Gastroesophageal sphincter (tissue), 3 donors: ENCODE measurements around the gene SDHB.

Experiments
- CTCF ChIP-seq, 4 experiments: fragments of 200-600 bp in 2 of 4; fragments of 450-650 bp in 2 of 4; sonication (generic) in 1 of 4; IDR thresholded peaks; one replicate each; pipeline ENCODE4 v1.5.1; 2017 to 2019; ENCODE audit warnings: antibody characterized with exemption in 4 of 4, mild to moderate bottlenecking in 2 of 4, moderate library complexity in 2 of 4
- POLR2A ChIP-seq, 2 donors: fragments of 450-650 bp; IDR thresholded peaks; one replicate each; pipeline ENCODE4 v1.6.1; 2017; ENCODE audit warnings: antibody characterized with exemption in 2 of 2, mild to moderate bottlenecking in 2 of 2, moderate library complexity in 1 of 2
- POLR2AphosphoS5 ChIP-seq: sonication (generic); formaldehyde crosslinking; IDR thresholded peaks from one replicate; pipeline ENCODE4 v1.6.1; 2017; ENCODE audit warnings: antibody characterized with exemption

GRCh38 chr1:17012775-17013490 is 40.9 kb downstream of the SDHB start:
- TF ChIP-seq CTCF (IDR thresholded peaks at IDR 0.05) (no peak), POLR2A (IDR thresholded peaks at IDR 0.05) (no peak), POLR2AphosphoS5 (no peak)
